BE2C (cell line): Measurements from ENCODE around the gene SUPT16H. TPM values are rescaled to one million over a fixed set of nuclear protein-coding genes. Genes with fewer than 3 reads are reported as not detected.

Experiments
- DNase-seq: peaks from one replicate; pipeline ENCODE4 v3.0.0-alpha.2; 2020
- H3K27me3 ChIP-seq: fragments of 250-450 bp; sonication (Bioruptor Pico); 2 replicates; pipeline ENCODE4 v1.5.1; 2020; ENCODE audit warnings: mild to moderate bottlenecking
- H3K36me3 ChIP-seq: fragments of 250-450 bp; sonication (Bioruptor Pico); 2 replicates; pipeline ENCODE4 v1.5.1; 2020; ENCODE audit warnings: mild to moderate bottlenecking
- H3K4me1 ChIP-seq: fragments of 250-450 bp; sonication (Bioruptor Pico); 2 replicates; pipeline ENCODE4 v1.5.1; 2020
- H3K4me3 ChIP-seq: 2 replicates; pipeline ENCODE4 v1.5.1; 2011; ENCODE audit warnings: low read depth, low read length
- H3K9me3 ChIP-seq: fragments of 250-450 bp; sonication (Bioruptor Pico); 2 replicates; pipeline ENCODE4 v1.5.1; 2020
- CTCF ChIP-seq: IDR thresholded peaks from 2 replicates; pipeline ENCODE4 v1.5.1; 2012; ENCODE audit warnings: mild to moderate bottlenecking, low read depth, low read length
- polyA plus RNA-seq: library from polyadenylated mRNA; unstranded; fragments of >200 nt; gene quantifications from one replicate; pipeline ENCODE4 v1.2.1, GENCODE V29; 2012; ENCODE audit warnings: low read depth, missing spikeins; ENCODE audit not compliant: insufficient read length, insufficient read depth

Gene SUPT16H
- 65.1 TPM for polyA plus RNA-seq

DNA sequence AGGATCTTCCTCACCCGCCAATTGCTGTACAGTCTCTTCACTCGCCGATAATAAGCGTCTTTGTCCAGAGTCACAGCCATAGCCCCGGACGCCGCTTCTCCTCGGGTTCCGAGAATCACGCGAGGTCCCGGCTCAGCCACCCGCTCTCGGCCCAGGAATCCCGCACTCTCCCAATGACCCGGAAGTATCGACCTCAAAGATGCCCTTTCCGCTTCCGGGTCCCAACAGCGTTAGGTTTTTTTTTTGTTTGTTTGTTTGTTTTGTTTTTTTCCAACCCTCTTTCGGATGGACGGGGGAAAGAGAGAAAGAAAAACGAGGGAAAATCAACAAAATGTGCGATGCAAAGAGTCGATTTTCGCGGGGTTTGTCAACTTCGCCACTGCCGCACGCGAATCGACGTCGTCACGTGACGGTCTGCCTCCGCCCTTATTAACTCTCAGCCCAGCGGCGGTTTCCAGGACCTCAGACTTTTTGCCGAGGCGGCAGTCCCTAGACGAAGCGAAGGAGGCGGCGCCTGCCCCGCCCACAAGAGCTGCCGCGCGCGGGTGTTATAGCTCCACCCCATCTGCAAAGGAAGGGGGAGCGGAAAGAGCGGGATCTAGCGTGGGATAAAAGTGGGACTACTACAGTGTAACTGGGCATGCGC is at the start of gene SUPT16H:
Gene SUPT16H (minus strand): TSS at position 172 of the 646 bp plus-strand sequence. CDS start 92 bp downstream, at position 80.
- DNase-seq = peak; percentile 99
- no peak for TF ChIP-seq CTCF
- H3K4me1 ChIP-seq = no peaks in the 10 kb centered on the region
- no peaks in the 10 kb centered on the region for H3K27me3 ChIP-seq
- H3K9me3 ChIP-seq = no peaks in the 10 kb centered on the region
- peaks cover 22% of the 10 kb centered on the region for H3K36me3 ChIP-seq
- peak within 1 kb of the TSS; percentile 98 for H3K4me3 ChIP-seq

GRCh38 chr14:21431126-21431525 is 47.3 kb upstream of the SUPT16H start:
- DNase-seq = no peak
- TF ChIP-seq CTCF = no peak

DNA sequence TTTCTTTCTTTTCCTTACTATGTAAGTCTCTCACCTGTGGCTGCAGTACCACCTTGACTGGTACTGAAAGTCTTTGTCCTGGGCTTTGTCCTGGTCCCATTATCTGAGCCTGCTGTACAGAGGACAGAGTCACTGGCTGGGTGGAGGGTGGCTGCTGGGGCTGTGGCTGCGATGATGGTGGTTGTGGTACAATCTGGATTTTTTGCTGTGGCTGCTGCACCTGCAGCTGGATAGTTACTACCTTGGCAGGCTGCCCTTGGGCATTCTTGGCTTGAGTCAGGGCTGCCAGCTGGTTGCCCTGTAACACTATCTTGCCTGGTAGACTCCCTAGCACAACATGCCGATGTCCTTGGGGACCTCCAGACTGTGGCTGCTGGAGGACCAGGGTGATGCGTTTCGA is 45.1 kb upstream of the SUPT16H start:
- no peaks in the 10 kb centered on the region for H3K4me1 ChIP-seq

More at GRCh38 chr14:21431126-21431525, 47.3 kb upstream of the SUPT16H start:
- H3K4me1 ChIP-seq = no peaks in the 10 kb centered on the region
- H3K4me3 ChIP-seq = no peak overlapping the region
- H3K36me3 ChIP-seq = peaks cover 47% of the 10 kb centered on the region
- no peaks in the 10 kb centered on the region for H3K9me3 ChIP-seq
- no peaks in the 10 kb centered on the region for H3K27me3 ChIP-seq

GRCh38 chr14:21426692-21427091 is 42.9 kb upstream of the SUPT16H start:
- no peak for DNase-seq
- Histone ChIP-seq H3K4me1 (no peaks in the 10 kb centered on the region), H3K36me3 (peaks cover 88% of the 10 kb centered on the region), H3K4me3 (no peak overlapping the region), H3K27me3 (no peaks in the 10 kb centered on the region), H3K9me3 (no peaks in the 10 kb centered on the region)
- no peak for TF ChIP-seq CTCF

More for the DNA sequence above, 45.1 kb upstream of the SUPT16H start:
- TF ChIP-seq CTCF = no peak
- Histone ChIP-seq H3K4me3 (no peak overlapping the region), H3K36me3 (peaks cover 67% of the 10 kb centered on the region), H3K9me3 (no peaks in the 10 kb centered on the region), H3K27me3 (no peaks in the 10 kb centered on the region)
- no peak for DNase-seq

- Histone ChIP-seq H3K27me3 (no peaks in the 10 kb centered on the region), H3K9me3 (no peaks in the 10 kb centered on the region), H3K4me1 (no peaks in the 10 kb centered on the region), H3K36me3 (peaks cover 67% of the 10 kb centered on the region), H3K4me3 (no peak overlapping the region)
- no peak for TF ChIP-seq CTCF
- DNase-seq = no peak
These were observed 35.7 kb upstream of the SUPT16H start for GRCh38 chr14:21419528-21419927.

DNA sequence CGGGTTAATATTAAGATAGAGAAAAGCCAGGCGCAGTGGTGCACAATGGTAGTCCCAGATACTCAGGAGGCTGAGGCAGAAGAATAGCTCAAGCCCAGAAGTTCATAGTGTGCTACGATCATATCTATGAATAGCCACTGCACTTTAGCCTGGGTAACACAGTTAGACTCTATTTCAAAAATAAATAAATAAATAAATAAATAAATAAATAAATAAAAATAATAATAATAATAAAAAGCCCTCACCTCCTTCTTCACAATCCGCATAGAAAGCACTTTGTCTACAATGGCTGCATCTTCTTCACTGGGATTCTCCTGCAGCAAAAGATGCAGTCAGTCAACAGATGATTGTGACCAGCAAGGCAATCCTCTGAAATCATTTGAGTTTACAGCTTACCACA is 31.5 kb upstream of the SUPT16H start:
- peaks cover 60% of the 10 kb centered on the region for H3K36me3 ChIP-seq
- no peak for TF ChIP-seq CTCF
- H3K9me3 ChIP-seq = no peaks in the 10 kb centered on the region
- no peak for DNase-seq
- H3K4me3 ChIP-seq = no peak overlapping the region
- H3K4me1 ChIP-seq = no peaks in the 10 kb centered on the region
- H3K27me3 ChIP-seq = no peaks in the 10 kb centered on the region
